Measurements from ENCODE around the gene PNMA3.
"Not testable (repeated sequence)": the region's sequence is repeated elsewhere in the genome, so short reads cannot be mapped to it uniquely, and the experiment has no call there.

Gene PNMA3, protein sequence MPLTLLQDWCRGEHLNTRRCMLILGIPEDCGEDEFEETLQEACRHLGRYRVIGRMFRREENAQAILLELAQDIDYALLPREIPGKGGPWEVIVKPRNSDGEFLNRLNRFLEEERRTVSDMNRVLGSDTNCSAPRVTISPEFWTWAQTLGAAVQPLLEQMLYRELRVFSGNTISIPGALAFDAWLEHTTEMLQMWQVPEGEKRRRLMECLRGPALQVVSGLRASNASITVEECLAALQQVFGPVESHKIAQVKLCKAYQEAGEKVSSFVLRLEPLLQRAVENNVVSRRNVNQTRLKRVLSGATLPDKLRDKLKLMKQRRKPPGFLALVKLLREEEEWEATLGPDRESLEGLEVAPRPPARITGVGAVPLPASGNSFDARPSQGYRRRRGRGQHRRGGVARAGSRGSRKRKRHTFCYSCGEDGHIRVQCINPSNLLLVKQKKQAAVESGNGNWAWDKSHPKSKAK

DNA sequence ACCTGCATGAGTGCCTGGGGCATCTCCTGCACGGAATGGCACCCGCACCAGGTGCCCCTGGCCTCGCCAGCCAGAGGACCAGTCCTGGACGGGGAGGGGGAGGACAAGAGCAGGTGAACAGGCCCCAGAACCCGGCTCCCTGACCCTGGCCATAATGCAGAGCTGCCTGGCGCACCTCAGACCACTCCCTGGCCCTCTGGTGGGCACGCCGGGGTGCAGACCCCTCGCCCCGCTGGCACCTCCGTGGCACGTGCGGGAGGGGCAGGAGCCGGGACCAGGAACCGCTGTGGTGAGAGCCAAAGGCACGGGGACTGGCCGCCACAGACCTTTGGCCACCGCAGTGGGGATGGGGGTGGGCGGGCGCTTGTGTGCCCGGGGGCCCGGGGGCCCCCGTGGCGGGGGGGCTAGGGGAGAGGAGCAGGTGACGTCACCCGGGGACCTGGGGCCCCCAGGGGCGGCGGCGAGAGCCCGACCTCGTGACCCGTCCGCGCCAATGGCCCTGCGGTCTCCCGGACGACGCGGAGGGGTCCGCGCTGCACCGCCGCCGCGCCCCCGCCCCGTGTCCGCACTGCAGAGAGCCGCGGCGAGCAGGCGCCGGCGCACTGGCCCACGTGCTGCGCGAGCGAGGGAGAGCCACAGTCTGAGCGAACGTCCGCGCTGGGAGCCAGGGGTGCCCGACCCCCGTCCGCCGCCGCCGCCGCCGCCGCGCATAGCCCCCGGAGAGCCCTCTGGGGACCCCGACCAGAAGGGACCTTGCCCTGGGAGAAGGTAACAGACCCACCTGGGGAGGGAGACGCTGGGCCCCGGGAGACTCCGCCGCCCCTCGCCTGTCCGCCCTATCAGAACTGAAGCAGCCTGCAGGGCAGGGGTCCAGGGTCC, at the start of gene PNMA3:
Gene PNMA3, plus strand, starts transcription at position 600 of the 879 bp plus-strand sequence. CDS start 586 bp downstream, outside the sequence.
- no peak for DNase-seq (ENCODE audit: low read depth in 2 of 2)

DNA sequence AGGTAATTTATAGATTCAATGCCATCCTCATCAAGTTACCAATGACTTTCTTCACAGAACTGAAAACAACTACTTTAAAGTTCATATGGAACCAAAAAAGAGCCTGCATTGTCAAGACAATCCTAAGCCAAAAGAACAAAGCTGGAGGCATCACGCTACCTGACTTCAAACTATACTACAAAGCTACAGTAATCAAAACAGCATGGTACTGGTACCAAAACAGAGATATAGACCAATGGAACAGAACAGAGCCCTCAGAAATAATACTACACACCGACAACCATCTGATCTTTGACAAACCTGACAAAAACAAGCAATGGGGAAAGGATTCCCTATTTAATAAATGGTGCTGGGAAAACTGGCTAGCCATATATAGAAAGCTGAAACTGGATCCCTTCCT, 39.1 kb upstream of the PNMA3 start:
- not testable (repeated sequence) for DNase-seq (ENCODE audit: low read depth in 2 of 2)

DNA sequence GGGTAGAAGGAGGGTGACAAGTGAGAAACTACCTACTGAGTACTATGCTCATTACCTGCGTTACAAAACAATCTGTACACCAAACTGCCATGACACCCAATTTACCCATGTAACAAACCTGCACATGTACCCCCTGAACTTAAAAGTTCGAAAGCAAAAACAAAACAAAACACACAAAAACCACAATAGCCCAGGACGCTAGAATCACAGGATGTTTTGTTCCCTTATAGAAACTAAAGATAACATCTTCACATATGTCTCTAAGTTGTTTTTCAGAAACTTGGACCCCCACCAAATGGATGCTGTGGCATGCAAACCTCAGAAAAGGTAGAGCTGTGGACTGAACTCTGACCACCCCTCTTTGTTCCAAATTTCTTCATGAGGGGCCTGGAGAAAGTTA, 37.1 kb upstream of the PNMA3 start:
- DNase-seq (ENCODE audit: low read depth in 2 of 2), result no peak

GRCh38 chrX:153026501-153026900, 29.8 kb upstream of the PNMA3 start:
- not testable (repeated sequence) for DNase-seq (ENCODE audit: low read depth in 2 of 2)

GRCh38 chrX:153028487-153028886, 27.8 kb upstream of the PNMA3 start:
- not testable (repeated sequence) for DNase-seq (ENCODE audit: low read depth in 2 of 2)

GRCh38 chrX:153029162-153029561, 27.1 kb upstream of the PNMA3 start:
- no peak for DNase-seq (ENCODE audit: low read depth in 2 of 2)

GRCh38 chrX:153029875-153030274, 26.4 kb upstream of the PNMA3 start:
- DNase-seq (ENCODE audit: low read depth in 2 of 2), result no peak

DNA sequence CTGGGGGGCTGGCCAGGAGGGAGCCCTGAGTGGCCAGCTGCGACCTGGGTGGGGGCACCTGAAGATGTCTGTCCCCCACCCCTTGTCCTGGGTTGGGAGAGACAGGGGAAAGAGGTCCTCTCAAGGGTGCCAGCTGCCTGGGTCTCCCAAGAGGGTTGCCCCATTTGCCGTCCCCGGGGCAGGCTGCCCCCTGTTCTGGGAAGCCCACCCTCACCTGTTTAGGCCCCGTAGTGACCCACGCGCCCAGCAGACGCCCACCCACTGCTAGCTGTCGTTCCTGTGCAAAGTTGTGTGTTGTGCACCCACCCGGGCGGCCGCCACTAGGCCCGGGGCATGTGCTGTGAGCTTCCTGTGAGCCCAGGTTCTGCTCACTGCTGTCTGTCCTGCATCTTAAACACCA, 25.5 kb upstream of the PNMA3 start:
- no peak for DNase-seq (ENCODE audit: low read depth in 2 of 2)

GRCh38 chrX:153032397-153033118, 23.7 kb upstream of the PNMA3 start:
- peak; percentile 57 to 58 for DNase-seq (ENCODE audit: low read depth in 2 of 2)

- no peak for DNase-seq (ENCODE audit: low read depth in 2 of 2)
Observed at GRCh38 chrX:153049093-153049492, 7.2 kb upstream of the PNMA3 start.

- no peak for DNase-seq (ENCODE audit: low read depth in 2 of 2)
Observed at GRCh38 chrX:153052534-153052933, 3.7 kb upstream of the PNMA3 start.

DNA sequence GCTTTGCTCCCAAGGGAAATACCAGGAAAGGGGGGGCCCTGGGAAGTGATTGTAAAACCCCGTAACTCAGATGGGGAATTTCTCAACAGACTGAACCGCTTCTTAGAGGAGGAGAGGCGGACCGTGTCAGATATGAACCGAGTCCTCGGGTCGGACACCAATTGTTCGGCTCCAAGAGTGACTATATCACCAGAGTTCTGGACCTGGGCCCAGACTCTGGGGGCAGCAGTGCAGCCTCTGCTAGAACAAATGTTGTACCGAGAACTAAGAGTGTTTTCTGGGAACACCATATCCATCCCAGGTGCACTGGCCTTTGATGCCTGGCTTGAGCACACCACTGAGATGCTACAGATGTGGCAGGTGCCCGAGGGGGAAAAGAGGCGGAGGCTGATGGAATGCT, 1.0 kb downstream of the PNMA3 start:
- no peak for DNase-seq (ENCODE audit: low read depth in 2 of 2)

DNA sequence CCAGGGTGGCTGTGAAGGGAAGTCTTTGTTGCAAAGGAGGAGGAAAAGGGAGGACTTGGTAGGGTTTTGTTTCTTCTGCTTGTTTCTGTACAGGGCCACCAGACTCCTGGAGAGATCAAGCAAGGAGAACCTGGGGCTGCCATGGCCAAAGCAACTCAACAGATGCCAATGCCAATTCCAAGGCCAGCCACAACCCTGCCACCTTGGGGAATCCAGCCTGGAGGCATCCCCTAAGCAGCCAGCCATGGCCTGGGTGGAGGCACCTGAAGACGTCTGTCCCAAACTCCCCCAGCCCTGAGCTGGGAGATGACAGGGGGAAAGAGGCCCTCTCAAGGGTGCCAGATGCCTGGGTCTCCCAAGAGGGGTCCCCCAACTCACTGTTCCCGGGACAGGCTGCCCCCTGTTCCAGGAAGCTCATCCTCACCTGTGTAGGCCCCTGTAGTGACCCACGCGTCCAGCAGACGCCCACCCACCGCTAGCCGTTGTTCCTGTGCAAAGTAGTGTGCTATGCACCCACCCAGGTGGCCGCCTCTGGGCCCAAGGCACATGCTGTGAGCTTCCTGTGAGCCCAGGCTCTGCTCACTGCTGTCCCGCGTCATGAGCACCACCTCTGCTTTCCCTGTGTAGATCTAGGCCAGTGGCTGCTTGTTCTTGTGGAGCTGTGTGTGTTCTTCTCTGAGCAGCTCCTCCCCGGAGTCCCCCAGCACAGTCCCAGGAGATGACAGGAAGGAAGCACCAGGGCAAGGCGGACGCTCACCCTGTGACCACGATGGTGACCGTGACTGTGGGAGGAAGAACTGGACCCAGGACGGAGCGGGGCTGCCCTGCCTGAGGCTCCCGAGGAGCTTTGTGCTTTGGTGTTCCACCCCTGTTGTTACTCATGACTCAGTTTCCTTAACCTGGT, 3.2 kb downstream of the PNMA3 start:
- no peak for DNase-seq (ENCODE audit: low read depth in 2 of 2)

DNA sequence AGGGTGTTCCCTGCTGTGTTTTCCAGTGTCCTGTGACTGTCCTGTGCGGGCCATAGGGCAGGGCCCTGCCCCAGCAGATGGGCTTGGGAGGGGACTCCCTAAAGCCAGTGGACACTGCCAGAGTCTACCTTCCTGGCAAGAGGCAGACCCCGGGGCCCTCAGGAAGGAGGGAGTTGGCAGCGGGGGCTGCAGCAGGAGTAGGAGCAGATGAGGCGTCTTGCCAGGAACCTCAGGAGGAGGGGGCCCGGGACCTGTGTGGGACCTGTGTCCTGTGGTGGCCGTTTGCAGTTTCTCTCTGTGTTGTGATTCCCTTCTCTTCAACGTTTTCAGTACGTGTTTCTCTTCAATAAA, 3.8 kb downstream of the PNMA3 start:
- no peak for DNase-seq (ENCODE audit: low read depth in 2 of 2)

- no peak for DNase-seq (ENCODE audit: low read depth in 2 of 2)
Observed at GRCh38 chrX:153061732-153062131, 5.5 kb downstream of the PNMA3 start.

GRCh38 chrX:153063315-153063714, 7.0 kb downstream of the PNMA3 start:
- DNase-seq (ENCODE audit: low read depth in 2 of 2), result no peak

DNA sequence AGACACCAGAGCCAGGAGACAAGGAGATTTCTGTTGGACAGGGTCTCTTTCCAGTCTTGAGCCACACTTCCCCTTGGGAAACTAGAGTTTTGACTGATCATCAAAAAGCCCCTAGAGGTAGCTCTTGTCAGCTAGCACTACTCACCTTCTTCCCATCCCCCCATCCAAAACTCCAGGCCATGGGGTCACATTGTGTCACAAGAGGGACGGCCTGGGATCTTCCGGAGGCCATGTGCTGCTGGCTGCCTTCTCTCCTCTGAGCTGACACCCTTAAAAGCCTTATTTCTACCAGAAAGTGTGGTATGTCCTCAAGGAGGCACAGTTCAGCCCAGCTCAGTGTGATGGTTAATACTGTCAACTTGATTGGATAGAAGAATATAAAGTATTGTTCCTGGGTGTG, 7.8 kb downstream of the PNMA3 start:
- DNase-seq (ENCODE audit: low read depth in 2 of 2), result no peak

DNA sequence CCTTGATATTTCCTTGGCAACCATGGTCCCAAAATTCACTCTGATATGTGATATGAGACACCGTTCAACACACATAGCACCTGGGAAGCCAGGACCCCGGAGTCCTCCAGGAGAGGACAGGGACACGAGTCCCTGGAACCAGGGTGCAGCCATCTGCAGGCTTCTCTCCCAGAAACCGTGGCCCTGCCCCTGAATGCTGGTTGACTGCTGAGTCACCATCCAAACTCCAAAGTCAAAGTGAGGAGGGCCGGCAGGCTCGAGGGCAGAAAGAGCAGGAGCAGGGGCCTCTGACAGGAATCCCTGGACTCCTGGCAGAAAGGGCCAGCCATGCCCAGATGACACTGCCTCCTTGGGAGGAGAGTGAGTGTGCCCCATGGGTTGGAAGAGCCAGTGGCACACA, 9.1 kb downstream of the PNMA3 start:
- DNase-seq (ENCODE audit: low read depth in 2 of 2), result no peak

DNA sequence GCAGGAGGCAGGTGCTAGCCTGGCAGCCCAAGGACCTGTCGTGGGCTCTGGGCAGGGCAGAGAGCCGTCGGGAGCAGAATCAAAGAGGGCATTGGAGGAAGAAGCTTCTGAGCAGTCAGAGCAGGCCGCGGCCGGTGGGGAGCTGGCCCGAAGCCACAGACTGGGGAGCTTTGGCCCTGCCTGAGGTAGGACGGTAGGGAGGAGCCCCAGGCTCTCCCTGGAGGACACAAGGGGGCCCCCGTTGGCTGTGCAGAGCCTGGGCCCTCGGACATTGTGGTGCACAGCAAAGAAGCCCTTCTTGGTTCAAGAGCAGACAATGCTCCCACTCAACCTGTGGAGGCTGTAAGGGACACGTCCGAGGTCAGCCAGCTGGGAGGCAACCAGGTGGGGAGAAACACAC, 10.1 kb downstream of the PNMA3 start:
- not testable (repeated sequence) for DNase-seq (ENCODE audit: low read depth in 2 of 2)

GRCh38 chrX:153071909-153072583, 15.8 kb downstream of the PNMA3 start, which contains the start of gene PNMA6A:
Gene PNMA6A, plus strand, starts transcription at chrX:153072454. Its CDS starts 609 bp downstream, at chrX:153073063.
- not testable (repeated sequence) for DNase-seq (ENCODE audit: low read depth in 2 of 2)
